Upper lobe of left lung (tissue), 6 donors: Measurements from ENCODE around the gene PRKCA. TPM values are rescaled to one million over a fixed set of nuclear protein-coding genes. Genes with fewer than 3 reads are reported as not detected.

ENCODE experiments used
- ATAC-seq, 2 donors: fragments of 200-7000 bp; cut with Tn5 transposase; one replicate each; pipeline ENCODE4 v1.9.1; 2022; ENCODE audit warnings: mild to moderate bottlenecking in 2 of 2, moderate library complexity in 2 of 2; ENCODE audit not compliant: low FRiP score in 2 of 2
- DNase-seq, 2 donors: peaks; one replicate each; pipeline ENCODE4 v3.0.0-alpha.2; 2019 to 2020
- H3K27ac ChIP-seq, 4 donors: fragments of 200-600 bp; sonication (generic); one replicate each; pipeline ENCODE4 v1.5.1; 2016 to 2019
- H3K27me3 ChIP-seq, 4 donors: fragments of 200-600 bp; sonication (generic); one replicate each; pipeline ENCODE4 v1.5.1; 2017 to 2019
- H3K36me3 ChIP-seq, 4 donors: fragments of 200-600 bp; sonication (generic); one replicate each; pipeline ENCODE4 v1.5.1; 2016 to 2019
- H3K4me1 ChIP-seq, 4 donors: fragments of 200-600 bp; sonication (generic); one replicate each; pipeline ENCODE4 v1.5.1; 2018 to 2019
- H3K4me3 ChIP-seq, 4 donors: fragments of 200-600 bp; sonication (generic); one replicate each; pipeline ENCODE4 v1.5.1; 2017 to 2019; ENCODE audit warnings: mild to moderate bottlenecking in 2 of 4, moderate library complexity in 1 of 4
- H3K9me3 ChIP-seq, 4 donors: fragments of 200-600 bp; sonication (generic); one replicate each; pipeline ENCODE4 v1.5.1; 2018 to 2019
- CTCF ChIP-seq, 6 experiments: fragments of 450-650 bp in 4 of 6; fragments of 200-600 bp in 2 of 6; sonication (generic) in 2 of 6; IDR thresholded peaks; one replicate each; pipeline ENCODE4 v1.5.1; 2016 to 2019; ENCODE audit warnings: antibody characterized with exemption in 6 of 6
- EP300 ChIP-seq, 4 donors: sonication (generic); formaldehyde crosslinking; IDR thresholded peaks; one replicate each; pipeline ENCODE4 v1.5.1; 2017; ENCODE audit warnings: antibody characterized with exemption in 4 of 4, control low read depth in 2 of 4
- POLR2A ChIP-seq, 4 donors: fragments of 450-650 bp; IDR thresholded peaks; one replicate each; pipeline ENCODE4 v1.5.1; 2016 to 2017; ENCODE audit warnings: antibody characterized with exemption in 4 of 4, mild to moderate bottlenecking in 2 of 4
- POLR2AphosphoS5 ChIP-seq, 2 donors: sonication (generic); formaldehyde crosslinking; IDR thresholded peaks; one replicate each; pipeline ENCODE4 v1.5.1; 2017; ENCODE audit warnings: antibody characterized with exemption in 2 of 2
- WGBS, 2 donors: methylation state at CpG; one replicate each; pipeline ENCODE4 v1.1.5; 2017 to 2018; 5-methylcytosine and 5-hydroxymethylcytosine counted together
- total RNA-seq, 6 donors: library from RNA; depleted of rRNA in 4 of 6; stranded (reverse); fragments of >200 nt in 4 of 6; gene quantifications; one replicate each; pipeline versions ENCODE4 v1.1.0 to v1.2.1, GENCODE V29; 2016 to 2021
- donor health status: DM: no; HTN: no; CAD: no; lungs with moderate emphysema.
- donor health status: DM: no; HTN: yes; CAD: no; lungs with severe emphysema.

The PRKCA gene
- total RNA-seq, 6 donors from 2014 or later: 10.9 to 29.3 (median 18.0) TPM

GRCh38 chr17:66663041-66663606 is 360.7 kb downstream of the PRKCA start:
- H3K27ac ChIP-seq: no peak overlapping the region
- WGBS, 2 donors: 53 to 60% methylated on average over 12 of the region's 12 CpGs
- DNase-seq (no peak), ATAC-seq (no peak)
- H3K9me3 ChIP-seq: no peaks in the 10 kb centered on the region
- no peaks in the 10 kb centered on the region for H3K27me3 ChIP-seq
- no peak for TF ChIP-seq EP300 (IDR thresholded peaks at IDR 0.05)
- no peak for TF ChIP-seq CTCF (IDR thresholded peaks at IDR 0.05)
- no peak for TF ChIP-seq POLR2AphosphoS5 (IDR thresholded peaks at IDR 0.05)
- no peak for TF ChIP-seq POLR2A (IDR thresholded peaks at IDR 0.05)
- no peaks in the 10 kb centered on the region for H3K36me3 ChIP-seq
- H3K4me3 ChIP-seq: no peak overlapping the region
- no peaks in the 10 kb centered on the region for H3K4me1 ChIP-seq

- no peak for DNase-seq
- no peaks in the 10 kb centered on the region for H3K9me3 ChIP-seq
- H3K36me3 ChIP-seq: no peaks in the 10 kb centered on the region
- no peak overlapping the region for H3K27ac ChIP-seq
- 95 to 97% methylated on average over 3 to 4 of the region's 4 CpGs for WGBS, 2 donors
- H3K27me3 ChIP-seq: no peaks in the 10 kb centered on the region
- no peak overlapping the region for H3K4me3 ChIP-seq
- no peaks in the 10 kb centered on the region for H3K4me1 ChIP-seq
- ATAC-seq: no peak
- TF ChIP-seq EP300 (IDR thresholded peaks at IDR 0.05) (no peak), POLR2A (IDR thresholded peaks at IDR 0.05) (no peak), CTCF (IDR thresholded peaks at IDR 0.05) (no peak), POLR2AphosphoS5 (IDR thresholded peaks at IDR 0.05) (no peak)
Observed at GRCh38 chr17:66664336-66664735, 361.9 kb downstream of the PRKCA start.

- H3K4me1 ChIP-seq: no peaks in the 10 kb centered on the region
- no peak overlapping the region for H3K27ac ChIP-seq
- H3K9me3 ChIP-seq: no peaks in the 10 kb centered on the region
- peak in 1 of 2 donors; percentile 41 for ATAC-seq
- no peak for TF ChIP-seq CTCF (IDR thresholded peaks at IDR 0.05)
- no peak overlapping the region for H3K4me3 ChIP-seq
- 81 to 90% methylated on average over 4 of the region's 4 CpGs for WGBS, 2 donors
- no peaks in the 10 kb centered on the region for H3K36me3 ChIP-seq
- no peak for DNase-seq
- no peaks in the 10 kb centered on the region for H3K27me3 ChIP-seq
Observed at GRCh38 chr17:66665194-66665593, 362.8 kb downstream of the PRKCA start.

- Histone ChIP-seq H3K9me3 (no peaks in the 10 kb centered on the region), H3K4me1 (no peaks in the 10 kb centered on the region), H3K4me3 (no peak overlapping the region), H3K27ac (no peak overlapping the region), H3K27me3 (no peaks in the 10 kb centered on the region), H3K36me3 (no peaks in the 10 kb centered on the region)
- TF ChIP-seq POLR2A (IDR thresholded peaks at IDR 0.05) (no peak), EP300 (IDR thresholded peaks at IDR 0.05) (no peak), POLR2AphosphoS5 (IDR thresholded peaks at IDR 0.05) (no peak), CTCF (IDR thresholded peaks at IDR 0.05) (no peak)
- ATAC-seq: no peak
- 71 to 83% methylated on average over 5 of the region's 5 CpGs for WGBS, 2 donors
- no peak for DNase-seq
Observed at GRCh38 chr17:66667090-66667489, 364.7 kb downstream of the PRKCA start.

GRCh38 chr17:66667491-66668030 is 365.1 kb downstream of the PRKCA start:
- Histone ChIP-seq H3K27ac (no peak overlapping the region), H3K4me3 (no peak overlapping the region), H3K27me3 (no peaks in the 10 kb centered on the region), H3K4me1 (no peaks in the 10 kb centered on the region), H3K36me3 (no peaks in the 10 kb centered on the region), H3K9me3 (no peaks in the 10 kb centered on the region)
- ATAC-seq (no peak), DNase-seq (no peak)
- TF ChIP-seq EP300 (IDR thresholded peaks at IDR 0.05) (no peak), CTCF (IDR thresholded peaks at IDR 0.05) (no peak), POLR2A (IDR thresholded peaks at IDR 0.05) (no peak), POLR2AphosphoS5 (IDR thresholded peaks at IDR 0.05) (no peak)
- WGBS, 2 donors: 76 to 82% methylated on average over 4 of the region's 4 CpGs
